ENCODE measurements around the gene DGKB. TPM values are rescaled to one million over a fixed set of nuclear protein-coding genes. Genes with fewer than 3 reads are reported as not detected.

The DGKB gene
- polyA plus RNA-seq, 3 donors from 2014 or later = not detected

DNA sequence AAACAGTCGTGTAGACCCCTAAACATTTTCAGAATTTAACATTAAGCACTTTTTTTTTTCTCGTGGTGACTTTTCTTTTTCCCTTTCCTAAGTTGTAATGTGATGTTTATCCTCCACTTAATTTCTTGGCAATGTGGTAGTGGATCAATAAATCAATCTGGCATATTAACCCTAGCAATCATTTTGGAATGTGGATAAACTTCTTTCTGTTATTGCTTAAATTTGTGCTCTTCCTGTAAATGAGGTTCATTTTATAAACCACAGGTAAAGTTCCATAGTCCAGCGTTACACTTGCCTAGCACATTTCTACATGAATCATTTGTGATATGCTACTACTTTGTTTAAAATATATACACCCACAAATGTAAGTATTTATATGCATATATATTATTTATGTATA is 665.7 kb downstream of the DGKB start:
- Mint-ChIP-seq H3K27me3 (ENCODE audit: low read depth in 3 of 3) (peaks cover 0 to 2% (median 0%) of the 10 kb centered on the region in 3 donors), H3K9me3 (peaks cover 0 to 8% (median 0%) of the 10 kb centered on the region in 6 donors), H3K4me1 (no peaks in the 10 kb centered on the region), H3K27ac (no peak overlapping the region), H3K36me3 (no peaks in the 10 kb centered on the region), H3K4me3 (no peak overlapping the region)
- no peak for DNase-seq

GRCh38 chr7:14235056-14235455 is 667.5 kb downstream of the DGKB start:
- Mint-ChIP-seq H3K27ac (no peak overlapping the region), H3K27me3 (ENCODE audit: low read depth in 3 of 3) (peaks cover 0 to 2% (median 0%) of the 10 kb centered on the region in 3 donors), H3K36me3 (no peaks in the 10 kb centered on the region), H3K4me1 (no peaks in the 10 kb centered on the region), H3K9me3 (peaks cover 0 to 10% (median 0%) of the 10 kb centered on the region in 6 donors), H3K4me3 (no peak overlapping the region)
- no peak for DNase-seq

DNA sequence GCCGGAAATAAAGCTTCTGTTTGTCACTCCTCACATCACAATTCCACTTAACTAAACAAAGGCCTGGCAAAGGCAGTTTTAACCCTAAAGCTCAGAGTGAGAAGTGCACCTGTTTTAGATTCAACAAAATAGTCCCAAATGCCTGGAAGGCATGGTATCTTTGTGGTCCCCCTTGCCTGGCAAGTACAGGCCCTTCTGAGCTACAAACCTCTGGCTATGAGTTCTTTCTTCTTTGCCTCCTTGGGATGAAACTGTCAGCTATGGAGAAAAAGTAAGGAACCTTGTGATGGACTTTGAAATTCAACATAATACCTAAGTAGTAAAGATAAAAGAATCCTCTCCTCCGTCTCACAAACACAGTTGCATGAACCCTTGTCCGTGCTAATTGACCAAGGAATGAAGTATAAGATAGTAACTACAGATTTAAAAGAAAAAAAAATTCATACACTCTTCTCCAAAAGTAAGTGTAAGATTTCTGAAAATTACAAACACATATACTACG is 668.6 kb downstream of the DGKB start:
- Mint-ChIP-seq H3K9me3 (peaks cover 0 to 10% (median 0%) of the 10 kb centered on the region in 6 donors), H3K4me3 (no peak overlapping the region), H3K27ac (no peak overlapping the region), H3K27me3 (ENCODE audit: low read depth in 3 of 3) (peaks cover 0 to 2% (median 0%) of the 10 kb centered on the region in 3 donors), H3K36me3 (no peaks in the 10 kb centered on the region), H3K4me1 (no peaks in the 10 kb centered on the region)
- DNase-seq = no peak

DNA sequence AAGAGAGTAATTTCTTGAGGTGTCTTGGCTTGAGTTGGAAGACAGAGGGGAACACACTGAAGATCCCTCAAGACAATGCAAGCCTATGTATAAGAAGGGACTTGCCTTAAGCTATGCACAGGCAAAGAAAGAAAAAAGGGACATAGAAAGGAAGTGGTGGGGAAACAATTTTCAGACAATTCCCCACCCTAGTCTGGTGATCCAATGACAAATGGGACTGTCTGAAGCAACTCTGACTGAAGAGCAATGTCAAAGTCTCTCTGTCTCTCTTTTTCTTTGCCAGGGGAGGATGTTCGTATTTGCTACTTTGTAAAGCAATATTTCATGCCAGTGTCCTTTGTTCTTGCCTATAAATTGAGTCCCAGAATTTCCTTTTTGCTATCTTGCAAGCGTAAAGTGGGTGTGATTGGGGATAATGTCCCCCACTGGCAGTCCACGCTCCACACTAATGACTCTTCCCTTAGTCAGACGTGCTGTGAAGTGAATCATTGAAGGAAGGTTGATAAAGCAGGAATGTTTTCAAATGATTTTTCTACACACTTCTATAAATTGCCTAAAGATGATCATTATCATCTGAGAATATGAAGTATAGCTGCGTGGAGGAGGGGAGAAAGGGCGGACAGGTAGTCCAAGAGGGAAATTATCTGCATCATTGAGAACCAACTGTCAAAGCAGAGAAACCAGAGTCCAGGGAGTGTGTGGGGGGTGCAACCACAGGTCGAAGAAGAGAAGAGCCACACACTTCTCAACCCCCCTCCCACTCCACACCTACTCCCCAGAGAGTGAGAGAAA is 669.3 kb downstream of the DGKB start:
- Mint-ChIP-seq H3K4me1 (no peaks in the 10 kb centered on the region), H3K36me3 (no peaks in the 10 kb centered on the region), H3K9me3 (peaks cover 0 to 10% (median 0%) of the 10 kb centered on the region in 6 donors), H3K27me3 (ENCODE audit: low read depth in 3 of 3) (peaks cover 0 to 2% (median 0%) of the 10 kb centered on the region in 3 donors), H3K4me3 (no peak overlapping the region), H3K27ac (no peak overlapping the region)
- no peak for DNase-seq

DNA sequence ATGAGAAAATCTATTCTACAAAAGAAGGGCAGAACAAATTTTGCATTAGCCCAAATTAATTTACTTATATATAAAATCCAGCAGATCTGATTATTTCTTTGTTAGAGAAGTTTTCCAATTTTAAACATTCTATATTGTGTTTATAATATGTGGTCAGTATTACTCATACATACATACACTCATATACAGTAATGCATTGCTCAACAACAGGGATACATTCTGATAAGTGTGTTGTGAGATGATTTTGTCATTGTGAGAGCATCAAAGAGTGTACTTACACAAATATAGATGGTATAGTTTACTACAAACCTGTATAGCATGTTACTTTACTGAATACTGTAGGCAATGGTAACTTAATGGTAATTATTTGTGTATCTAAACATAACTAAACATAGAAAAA is 673.5 kb downstream of the DGKB start:
- no peaks in the 10 kb centered on the region for H3K27me3 Mint-ChIP-seq (ENCODE audit: low read depth in 3 of 3)
- no peaks in the 10 kb centered on the region for H3K4me1 Mint-ChIP-seq
- H3K9me3 Mint-ChIP-seq = peaks cover 0 to 14% (median 7%) of the 10 kb centered on the region in 6 donors
- H3K27ac Mint-ChIP-seq = no peak overlapping the region
- DNase-seq = no peak
- no peaks in the 10 kb centered on the region for H3K36me3 Mint-ChIP-seq
- H3K4me3 Mint-ChIP-seq = no peak overlapping the region

GRCh38 chr7:14228341-14228740 is 674.2 kb downstream of the DGKB start:
- H3K4me1 Mint-ChIP-seq = no peaks in the 10 kb centered on the region
- H3K36me3 Mint-ChIP-seq = no peaks in the 10 kb centered on the region
- no peaks in the 10 kb centered on the region for H3K27me3 Mint-ChIP-seq (ENCODE audit: low read depth in 3 of 3)
- H3K4me3 Mint-ChIP-seq = no peak overlapping the region
- peaks cover 0 to 18% (median 7%) of the 10 kb centered on the region in 6 donors for H3K9me3 Mint-ChIP-seq
- no peak overlapping the region for H3K27ac Mint-ChIP-seq
- no peak for DNase-seq

DNA sequence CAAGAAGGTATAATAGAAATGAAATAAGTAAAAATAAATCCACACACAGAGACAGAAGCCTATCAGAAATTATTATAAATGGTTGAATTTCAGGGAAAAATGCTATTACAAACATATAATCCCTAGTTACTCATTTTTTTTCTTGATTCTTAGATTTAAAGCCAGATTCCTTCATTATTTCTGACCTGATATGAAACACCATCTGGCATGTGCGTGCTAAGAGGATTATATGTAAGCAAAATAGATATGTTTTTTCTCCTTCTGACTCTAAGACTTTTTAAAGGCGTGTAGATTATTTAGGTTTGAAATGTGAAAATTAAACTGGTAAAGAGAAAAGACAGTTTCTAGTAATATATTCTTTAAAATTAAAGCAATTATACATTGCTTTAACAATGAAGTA is 676.4 kb downstream of the DGKB start:
- no peak overlapping the region for H3K4me3 Mint-ChIP-seq
- no peak overlapping the region for H3K27ac Mint-ChIP-seq
- no peak for DNase-seq
- H3K36me3 Mint-ChIP-seq = no peaks in the 10 kb centered on the region
- no peaks in the 10 kb centered on the region for H3K27me3 Mint-ChIP-seq (ENCODE audit: low read depth in 3 of 3)
- peaks cover 0 to 18% (median 6%) of the 10 kb centered on the region in 6 donors for H3K9me3 Mint-ChIP-seq
- H3K4me1 Mint-ChIP-seq = no peaks in the 10 kb centered on the region

- peaks cover 0 to 15% (median 4%) of the 10 kb centered on the region in 6 donors for H3K9me3 Mint-ChIP-seq
- H3K27ac Mint-ChIP-seq = no peak overlapping the region
- no peak for DNase-seq
- no peak overlapping the region for H3K4me3 Mint-ChIP-seq
- H3K27me3 Mint-ChIP-seq (ENCODE audit: low read depth in 3 of 3) = no peaks in the 10 kb centered on the region
- no peaks in the 10 kb centered on the region for H3K4me1 Mint-ChIP-seq
- no peaks in the 10 kb centered on the region for H3K36me3 Mint-ChIP-seq
These were observed 683.4 kb downstream of the DGKB start for GRCh38 chr7:14219125-14219524.

DNA sequence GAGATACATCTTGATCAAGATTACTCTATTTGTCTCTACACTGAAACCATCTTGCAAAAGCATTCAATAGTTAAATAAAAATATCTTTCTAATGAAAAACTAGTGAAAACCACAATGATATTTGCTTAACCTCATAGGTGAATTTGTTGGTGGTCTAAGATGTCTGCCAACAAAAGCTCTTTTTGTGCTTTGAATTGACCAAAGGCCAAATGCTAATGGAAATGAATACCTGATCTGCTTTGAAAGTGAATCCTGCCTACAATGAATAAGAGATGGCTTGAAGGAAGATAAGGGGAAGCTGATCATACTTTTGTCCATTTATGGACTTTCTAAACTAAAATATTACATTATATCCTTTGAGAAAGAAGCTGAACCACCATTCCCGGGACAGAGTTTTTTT is 684.2 kb downstream of the DGKB start:
- H3K27ac Mint-ChIP-seq = no peak overlapping the region
- H3K27me3 Mint-ChIP-seq (ENCODE audit: low read depth in 3 of 3) = no peaks in the 10 kb centered on the region
- H3K4me3 Mint-ChIP-seq = no peak overlapping the region
- H3K36me3 Mint-ChIP-seq = no peaks in the 10 kb centered on the region
- peaks cover 0 to 18% (median 6%) of the 10 kb centered on the region in 6 donors for H3K9me3 Mint-ChIP-seq
- no peaks in the 10 kb centered on the region for H3K4me1 Mint-ChIP-seq
- no peak for DNase-seq

GRCh38 chr7:14209896-14210484 is 692.6 kb downstream of the DGKB start:
- Mint-ChIP-seq H3K4me3 (no peak overlapping the region), H3K9me3 (peaks cover 0 to 25% (median 12%) of the 10 kb centered on the region in 6 donors), H3K36me3 (no peaks in the 10 kb centered on the region), H3K27ac (no peak overlapping the region), H3K27me3 (ENCODE audit: low read depth in 3 of 3) (peaks cover 0 to 2% (median 0%) of the 10 kb centered on the region in 3 donors), H3K4me1 (no peaks in the 10 kb centered on the region)
- no peak for DNase-seq

DNA sequence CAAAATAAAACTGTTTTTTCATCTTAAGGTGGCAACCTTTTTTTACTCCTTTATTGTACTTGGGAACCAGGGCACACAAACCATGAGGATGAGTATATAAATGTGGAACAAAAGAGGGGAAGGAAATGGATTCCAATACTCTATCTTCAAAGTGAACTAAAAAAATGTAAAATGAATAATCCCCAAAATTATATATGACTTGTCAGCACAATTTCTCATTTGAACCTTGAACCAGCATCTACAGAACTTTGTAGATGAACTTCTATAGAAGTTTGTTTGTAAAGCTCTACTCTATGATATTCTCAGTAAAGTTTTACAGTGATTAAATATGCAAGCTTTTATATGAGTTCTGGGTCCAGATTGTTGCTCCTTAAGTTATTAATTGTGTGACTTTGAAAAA is 694.8 kb downstream of the DGKB start:
- DNase-seq = no peak
- peaks cover 0 to 2% (median 0%) of the 10 kb centered on the region in 3 donors for H3K27me3 Mint-ChIP-seq (ENCODE audit: low read depth in 3 of 3)

DNA sequence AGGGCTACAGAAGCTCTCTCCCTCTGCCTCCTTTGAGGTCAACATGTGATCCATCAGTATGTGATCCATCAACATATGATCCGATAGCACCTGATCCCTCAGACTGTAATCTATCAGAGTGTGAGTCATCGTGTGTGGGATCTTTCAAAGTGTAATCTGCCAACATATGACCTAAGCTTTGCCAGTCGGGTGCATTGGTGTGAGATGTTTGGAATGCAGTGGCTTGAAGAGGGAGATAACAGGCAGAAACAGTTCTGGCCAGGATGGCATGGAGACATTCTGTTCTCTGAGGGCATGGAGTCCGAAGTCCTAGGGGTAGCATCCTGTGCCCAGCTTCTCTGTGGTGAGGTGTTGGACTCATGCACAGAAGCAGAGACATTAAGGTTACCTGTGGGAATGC is 695.4 kb downstream of the DGKB start:
- Mint-ChIP-seq H3K27me3 (ENCODE audit: low read depth in 3 of 3) (peaks cover 0 to 2% (median 0%) of the 10 kb centered on the region in 3 donors), H3K4me1 (no peaks in the 10 kb centered on the region), H3K9me3 (peaks cover 0 to 11% (median 1%) of the 10 kb centered on the region in 6 donors), H3K27ac (no peak overlapping the region), H3K36me3 (no peaks in the 10 kb centered on the region), H3K4me3 (no peak overlapping the region)
- DNase-seq = no peak

More for the DNA sequence above, 694.8 kb downstream of the DGKB start:
- no peak overlapping the region for H3K4me3 Mint-ChIP-seq
- no peaks in the 10 kb centered on the region for H3K36me3 Mint-ChIP-seq
- no peak overlapping the region for H3K27ac Mint-ChIP-seq
- peaks cover 0 to 16% (median 6%) of the 10 kb centered on the region in 6 donors for H3K9me3 Mint-ChIP-seq
- H3K4me1 Mint-ChIP-seq = no peaks in the 10 kb centered on the region

- Mint-ChIP-seq H3K27me3 (ENCODE audit: low read depth in 3 of 3) (peaks cover 0 to 5% (median 0%) of the 10 kb centered on the region in 3 donors), H3K4me1 (no peaks in the 10 kb centered on the region), H3K36me3 (no peaks in the 10 kb centered on the region), H3K27ac (no peak overlapping the region), H3K4me3 (no peak overlapping the region), H3K9me3 (peaks cover 0 to 11% (median 1%) of the 10 kb centered on the region in 6 donors)
- DNase-seq = no peak
These were observed 696.4 kb downstream of the DGKB start for GRCh38 chr7:14206121-14206520.

GRCh38 chr7:14201353-14201752 is 701.2 kb downstream of the DGKB start:
- no peaks in the 10 kb centered on the region for H3K36me3 Mint-ChIP-seq
- peaks cover 0 to 14% (median 2%) of the 10 kb centered on the region in 6 donors for H3K9me3 Mint-ChIP-seq
- H3K4me1 Mint-ChIP-seq = no peaks in the 10 kb centered on the region
- H3K4me3 Mint-ChIP-seq = no peak overlapping the region
- no peak overlapping the region for H3K27ac Mint-ChIP-seq
- peaks cover 0 to 3% (median 0%) of the 10 kb centered on the region in 3 donors for H3K27me3 Mint-ChIP-seq (ENCODE audit: low read depth in 3 of 3)
- DNase-seq = no peak
